NCI-H1930 (cell line): ENCODE measurements around the gene PWP2.
"Not testable (repeated sequence)": the region's sequence is repeated elsewhere in the genome, so short reads cannot be mapped to it uniquely, and the experiment has no call there.

Source experiments
- DNase-seq, 2 experiments: peaks; one replicate each; lab custom pipeline; 2025; lab: John Stamatoyannopoulos, UW

PWP2 gene

GRCh38 chr21:44138039-44138438 is 30.8 kb downstream of the PWP2 start:
- DNase-seq = not testable (repeated sequence)

- DNase-seq = not testable (repeated sequence)
Measured at GRCh38 chr21:44139787-44140551, 32.8 kb downstream of the PWP2 start.

- not testable (repeated sequence) for DNase-seq
Measured at GRCh38 chr21:44140552-44140932, 33.3 kb downstream of the PWP2 start.

GRCh38 chr21:44142470-44142869 is 35.3 kb downstream of the PWP2 start:
- not testable (repeated sequence) for DNase-seq

GRCh38 chr21:44143380-44143779 is 36.2 kb downstream of the PWP2 start:
- DNase-seq = not testable (repeated sequence)

GRCh38 chr21:44143996-44144395 is 36.8 kb downstream of the PWP2 start:
- not testable (repeated sequence) for DNase-seq

GRCh38 chr21:44144784-44145602 is 37.8 kb downstream of the PWP2 start:
- DNase-seq = not testable (repeated sequence)

GRCh38 chr21:44145616-44146015 is 38.4 kb downstream of the PWP2 start:
- not testable (repeated sequence) for DNase-seq

- DNase-seq = not testable (repeated sequence)
Measured at GRCh38 chr21:44147108-44147507, 39.9 kb downstream of the PWP2 start.

- not testable (repeated sequence) for DNase-seq
Measured at GRCh38 chr21:44150255-44150654, 43.1 kb downstream of the PWP2 start.

GRCh38 chr21:44153214-44153888 is 46.2 kb downstream of the PWP2 start:
- not testable (repeated sequence) for DNase-seq

GRCh38 chr21:44153889-44154228 is 46.7 kb downstream of the PWP2 start:
- not testable (repeated sequence) for DNase-seq

GRCh38 chr21:44154816-44155230 is 47.6 kb downstream of the PWP2 start:
- DNase-seq = not testable (repeated sequence)

- DNase-seq = not testable (repeated sequence)
Measured at GRCh38 chr21:44155231-44155993, 48.2 kb downstream of the PWP2 start.

GRCh38 chr21:44155994-44156380 is 48.8 kb downstream of the PWP2 start:
- DNase-seq = not testable (repeated sequence)

GRCh38 chr21:44157439-44158081 is 50.4 kb downstream of the PWP2 start:
- not testable (repeated sequence) for DNase-seq

GRCh38 chr21:44158082-44158468 is 50.9 kb downstream of the PWP2 start:
- DNase-seq = not testable (repeated sequence)

- DNase-seq = not testable (repeated sequence)
Measured at GRCh38 chr21:44159349-44160297, 52.4 kb downstream of the PWP2 start.

GRCh38 chr21:44160298-44160672 is 53.1 kb downstream of the PWP2 start:
- DNase-seq = not testable (repeated sequence)

- DNase-seq = not testable (repeated sequence)
Measured at GRCh38 chr21:44160821-44161220, 53.6 kb downstream of the PWP2 start.
